ENCODE results near the gene SPTBN4. TPM values are rescaled to one million over a fixed set of nuclear protein-coding genes. Genes with fewer than 3 reads are reported as not detected.
"Not testable (repeated sequence)": the region's sequence is repeated elsewhere in the genome, so short reads cannot be mapped to it uniquely, and the experiment has no call there.

SPTBN4 gene
- total and polyA plus RNA-seq, 2 experiments from 2014 or later: 0.32 to 5.5 TPM

DNA sequence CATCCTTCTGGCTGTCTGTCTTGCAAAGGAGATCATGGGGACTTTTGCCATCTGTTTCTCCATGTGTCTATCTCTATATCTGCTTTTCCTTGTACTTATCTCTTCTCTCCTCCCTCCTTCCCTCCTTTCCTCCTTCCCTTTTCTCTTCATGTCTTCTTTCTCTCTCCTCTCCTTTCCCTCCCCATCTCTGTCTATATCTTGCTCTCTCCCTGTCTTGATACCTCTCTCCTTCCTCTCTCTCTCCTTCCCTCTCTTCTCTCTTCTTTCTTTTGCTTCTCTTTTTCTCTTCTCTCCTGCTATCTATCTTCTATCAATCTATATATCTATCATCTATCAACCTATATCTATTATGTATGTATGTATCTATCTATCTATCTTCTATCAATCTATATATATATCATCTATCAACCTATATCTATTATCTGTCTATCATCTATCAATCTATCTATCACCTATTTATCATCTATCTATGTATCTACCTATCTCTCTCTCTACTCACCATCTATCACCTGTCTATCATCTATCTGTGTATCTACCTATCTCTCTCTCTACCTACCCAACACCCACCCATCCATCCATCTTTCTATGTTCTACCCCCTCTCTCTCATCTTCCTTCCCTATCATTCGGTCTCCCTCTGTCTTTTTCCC, 27.5 kb downstream of the SPTBN4 start:
- Histone ChIP-seq H3K36me3 (no peaks in the 10 kb centered on the region), H3K27ac (no peak overlapping the region), H3K4me1 (ENCODE audit: low read depth) (no peaks in the 10 kb centered on the region), H3K4me3 (no peak overlapping the region), H3K9me3 (ENCODE audit: low read depth) (no peaks in the 10 kb centered on the region), H3K27me3 (peaks cover 6% of the 10 kb centered on the region)
- DNase-seq (ENCODE audit: low read depth in 1 of 2, low spot score in 1 of 2): no peak
- TF ChIP-seq, protein P1, sequence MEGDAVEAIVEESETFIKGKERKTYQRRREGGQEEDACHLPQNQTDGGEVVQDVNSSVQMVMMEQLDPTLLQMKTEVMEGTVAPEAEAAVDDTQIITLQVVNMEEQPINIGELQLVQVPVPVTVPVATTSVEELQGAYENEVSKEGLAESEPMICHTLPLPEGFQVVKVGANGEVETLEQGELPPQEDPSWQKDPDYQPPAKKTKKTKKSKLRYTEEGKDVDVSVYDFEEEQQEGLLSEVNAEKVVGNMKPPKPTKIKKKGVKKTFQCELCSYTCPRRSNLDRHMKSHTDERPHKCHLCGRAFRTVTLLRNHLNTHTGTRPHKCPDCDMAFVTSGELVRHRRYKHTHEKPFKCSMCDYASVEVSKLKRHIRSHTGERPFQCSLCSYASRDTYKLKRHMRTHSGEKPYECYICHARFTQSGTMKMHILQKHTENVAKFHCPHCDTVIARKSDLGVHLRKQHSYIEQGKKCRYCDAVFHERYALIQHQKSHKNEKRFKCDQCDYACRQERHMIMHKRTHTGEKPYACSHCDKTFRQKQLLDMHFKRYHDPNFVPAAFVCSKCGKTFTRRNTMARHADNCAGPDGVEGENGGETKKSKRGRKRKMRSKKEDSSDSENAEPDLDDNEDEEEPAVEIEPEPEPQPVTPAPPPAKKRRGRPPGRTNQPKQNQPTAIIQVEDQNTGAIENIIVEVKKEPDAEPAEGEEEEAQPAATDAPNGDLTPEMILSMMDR (IDR thresholded peaks at IDR 0.05; ENCODE audit: low read depth, low read length): no peak

DNA sequence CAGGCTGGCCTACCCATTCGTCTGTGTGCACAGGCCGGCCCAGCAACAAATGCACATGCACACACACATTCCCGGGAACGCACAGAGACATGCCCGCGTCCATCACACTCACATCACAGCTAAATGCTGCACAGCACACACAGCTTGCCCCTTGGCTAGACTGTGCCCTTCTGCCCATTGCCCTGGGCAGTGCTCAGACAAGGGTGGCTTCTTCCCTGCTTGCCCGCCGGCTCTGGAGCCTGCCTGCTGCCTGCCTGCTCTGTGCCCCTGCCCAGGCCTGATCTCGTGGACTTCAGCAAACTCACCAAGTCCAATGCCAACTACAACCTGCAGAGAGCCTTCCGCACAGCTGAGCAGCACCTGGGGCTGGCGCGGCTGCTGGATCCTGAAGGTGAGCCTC, 30.4 kb downstream of the SPTBN4 start:
- no peaks in the 10 kb centered on the region for H3K9me3 ChIP-seq (ENCODE audit: low read depth)

DNA sequence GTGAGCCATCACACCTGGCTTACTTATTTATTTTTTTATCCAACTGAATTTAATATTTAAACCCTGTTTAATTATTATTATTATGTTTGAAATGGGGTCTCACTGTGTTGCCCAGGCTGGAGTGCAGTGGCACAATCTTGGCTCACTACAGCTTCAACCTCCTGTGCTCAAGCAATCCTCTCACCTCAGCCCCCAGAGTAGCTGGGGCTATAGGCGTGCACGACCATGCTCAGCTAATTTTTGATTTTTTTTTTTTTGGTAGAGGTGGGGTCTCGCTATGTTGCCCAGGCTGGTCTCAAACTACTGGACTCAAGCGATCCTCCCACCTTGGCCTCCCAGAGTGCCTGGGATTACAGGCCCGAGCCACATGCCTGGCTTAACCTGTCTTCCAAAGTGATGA, 32.5 kb downstream of the SPTBN4 start:
- TF ChIP-seq, protein P1 (IDR thresholded peaks at IDR 0.05; ENCODE audit: low read depth, low read length): no peak
- DNase-seq (ENCODE audit: low read depth in 1 of 2, low spot score in 1 of 2): no peak
- Histone ChIP-seq H3K4me1 (ENCODE audit: low read depth) (no peaks in the 10 kb centered on the region), H3K27ac (no peak overlapping the region), H3K4me3 (no peak overlapping the region), H3K27me3 (peaks cover 13% of the 10 kb centered on the region), H3K9me3 (ENCODE audit: low read depth) (no peaks in the 10 kb centered on the region), H3K36me3 (no peaks in the 10 kb centered on the region)

More for the DNA sequence above, 30.4 kb downstream of the SPTBN4 start:
- TF ChIP-seq, protein P1 (IDR thresholded peaks at IDR 0.05; ENCODE audit: low read depth, low read length): no peak
- Histone ChIP-seq H3K27ac (no peak overlapping the region), H3K36me3 (no peaks in the 10 kb centered on the region), H3K4me3 (no peak overlapping the region), H3K27me3 (peaks cover 6% of the 10 kb centered on the region), H3K4me1 (ENCODE audit: low read depth) (no peaks in the 10 kb centered on the region)
- no peak for DNase-seq (ENCODE audit: low read depth in 1 of 2, low spot score in 1 of 2)

DNA sequence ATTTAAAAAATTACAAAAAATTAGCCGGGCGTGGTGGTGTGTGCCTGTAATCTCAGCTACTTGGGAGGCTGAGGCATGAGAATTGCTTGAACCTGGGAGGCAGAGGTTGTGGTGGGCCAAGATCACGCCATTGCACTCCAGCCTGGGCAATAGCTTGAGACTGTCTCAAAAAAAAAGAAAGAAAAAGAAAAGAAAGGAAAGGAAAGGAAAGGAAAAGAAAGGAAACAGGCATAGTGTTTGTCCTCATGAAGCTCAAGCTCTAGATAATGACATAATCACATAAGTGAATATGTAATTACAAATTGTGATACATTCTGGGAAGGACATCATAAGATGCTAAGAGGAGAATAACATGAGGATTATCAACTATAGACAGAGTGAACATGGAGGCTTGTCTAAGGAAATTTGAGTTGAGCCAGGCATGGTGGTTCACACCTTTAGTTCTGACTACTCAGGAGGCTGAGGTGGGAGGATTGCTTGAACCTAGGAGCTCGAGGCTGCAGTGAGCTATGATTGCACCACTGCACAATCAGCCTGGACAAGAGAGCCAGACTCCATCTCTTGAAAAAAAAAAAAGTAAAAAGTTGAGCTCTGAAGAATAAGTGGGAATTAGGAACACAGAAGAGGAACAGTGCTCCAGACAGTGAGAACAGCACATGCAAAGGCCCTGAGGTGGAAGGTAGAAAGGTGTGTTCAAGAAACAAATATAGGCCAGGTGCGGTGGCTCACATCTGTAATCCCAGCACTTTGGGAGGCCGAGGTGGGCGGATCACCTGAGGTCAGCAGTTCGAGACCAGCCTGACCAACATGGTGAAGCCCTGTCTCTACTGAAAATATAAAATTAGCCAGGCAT, 34.1 kb downstream of the SPTBN4 start:
- not testable (repeated sequence) for H3K4me1 ChIP-seq (ENCODE audit: low read depth); H3K27ac ChIP-seq; H3K4me3 ChIP-seq; DNase-seq (ENCODE audit: low read depth in 1 of 2, low spot score in 1 of 2); H3K9me3 ChIP-seq (ENCODE audit: low read depth); H3K36me3 ChIP-seq
- H3K27me3 ChIP-seq: peaks cover 17% of the 10 kb centered on the region

DNA sequence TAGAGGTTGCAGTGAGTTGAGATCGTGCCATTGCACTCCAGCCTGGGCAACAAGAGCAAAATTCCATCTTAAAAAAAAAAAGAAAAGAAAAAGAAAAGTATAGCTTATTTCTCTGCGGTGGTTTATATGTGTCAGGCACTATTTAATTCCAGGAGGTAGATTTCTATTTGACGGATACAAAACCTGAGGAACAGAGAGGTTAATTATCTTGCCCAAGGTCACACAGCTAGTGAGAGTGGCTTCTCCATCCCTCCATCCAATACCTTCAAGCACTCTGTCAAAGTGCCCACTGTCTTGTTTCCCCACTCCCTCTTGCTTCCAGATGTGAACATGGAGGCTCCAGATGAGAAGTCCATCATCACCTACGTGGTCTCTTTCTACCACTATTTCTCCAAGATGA, 34.8 kb downstream of the SPTBN4 start:
- H3K36me3 ChIP-seq: no peaks in the 10 kb centered on the region
- DNase-seq (ENCODE audit: low read depth in 1 of 2, low spot score in 1 of 2): no peak
- H3K4me3 ChIP-seq: no peak overlapping the region
- no peak overlapping the region for H3K27ac ChIP-seq
- TF ChIP-seq, protein P1 (IDR thresholded peaks at IDR 0.05; ENCODE audit: low read depth, low read length): no peak
- peaks cover 23% of the 10 kb centered on the region for H3K27me3 ChIP-seq
- H3K9me3 ChIP-seq (ENCODE audit: low read depth): no peaks in the 10 kb centered on the region
- no peaks in the 10 kb centered on the region for H3K4me1 ChIP-seq (ENCODE audit: low read depth)

DNA sequence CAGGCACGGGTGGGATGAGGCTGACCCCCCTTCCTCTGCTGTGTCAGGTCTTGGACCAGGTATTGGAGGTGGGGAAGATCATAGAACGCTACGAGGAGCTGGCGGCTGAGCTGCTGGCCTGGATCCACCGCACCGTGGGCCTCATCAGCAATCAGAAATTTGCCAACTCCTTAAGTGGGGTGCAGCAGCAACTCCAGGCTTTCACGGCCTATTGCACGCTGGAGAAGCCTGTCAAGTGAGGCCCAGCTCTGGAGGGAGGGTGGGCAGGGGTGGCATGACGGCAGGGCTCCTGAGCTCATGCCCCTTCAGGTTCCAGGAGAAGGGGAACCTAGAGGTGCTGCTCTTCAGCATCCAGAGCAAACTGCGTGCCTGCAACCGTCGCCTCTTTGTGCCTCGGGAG, 35.3 kb downstream of the SPTBN4 start:
- Histone ChIP-seq H3K4me3 (no peak overlapping the region), H3K27me3 (peaks cover 23% of the 10 kb centered on the region), H3K9me3 (ENCODE audit: low read depth) (no peaks in the 10 kb centered on the region), H3K4me1 (ENCODE audit: low read depth) (no peaks in the 10 kb centered on the region), H3K27ac (no peak overlapping the region), H3K36me3 (no peaks in the 10 kb centered on the region)
- TF ChIP-seq, protein P1 (IDR thresholded peaks at IDR 0.05; ENCODE audit: low read depth, low read length): no peak
- no peak for DNase-seq (ENCODE audit: low read depth in 1 of 2, low spot score in 1 of 2)

Data from cardiac muscle cell (in vitro differentiated cells and primary cell).